Neural cell (in vitro differentiated cells): ENCODE data around the gene TESMIN. TPM values are rescaled to one million over a fixed set of nuclear protein-coding genes. Genes with fewer than 3 reads are reported as not detected.

ENCODE experiments used
- H2AFZ ChIP-seq: fragments of 200-600, 300-800 bp; sonication (generic), shearing (Covaris generic); 2 replicates; pipeline ENCODE4 v1.6.0; 2014; ENCODE audit warnings: low read depth, mild to moderate bottlenecking, antibody characterized with exemption, low read length, moderate library complexity
- H3F3A ChIP-seq: fragments of 200-600 bp; shearing (Covaris generic); 2 replicates; pipeline ENCODE4 v1.6.1; 2016; ENCODE audit warnings: mild to moderate bottlenecking, moderate library complexity, mixed read lengths, antibody characterized with exemption, low read length; ENCODE audit not compliant: insufficient read depth, poor library complexity, severe bottlenecking
- H3K27ac ChIP-seq: fragments of 200-600, 300-800 bp; sonication (generic), shearing (Covaris generic); 2 replicates; pipeline ENCODE4 v1.5.1; 2014; ENCODE audit warnings: mild to moderate bottlenecking, low read length, moderate library complexity
- H3K27me3 ChIP-seq: fragments of 300-800, 200-600 bp; sonication (generic), shearing (Covaris generic); 2 replicates; pipeline ENCODE4 v1.6.0; 2014; ENCODE audit warnings: mild to moderate bottlenecking, low read depth, low read length, moderate library complexity; ENCODE audit not compliant: insufficient read depth
- H3K36me3 ChIP-seq: fragments of 300-800, 200-600 bp; sonication (generic), shearing (Covaris generic); 2 replicates; pipeline ENCODE4 v1.5.1; 2014; ENCODE audit warnings: mild to moderate bottlenecking, antibody characterized with exemption, low read length, moderate library complexity; ENCODE audit not compliant: insufficient read depth
- H3K4me2 ChIP-seq: fragments of 300-800, 200-600 bp; sonication (generic), shearing (Covaris generic); 2 replicates; pipeline ENCODE4 v1.6.0; 2014; ENCODE audit warnings: mild to moderate bottlenecking, low read length
- H3K4me3 ChIP-seq: fragments of 300-800, 200-600 bp; sonication (generic), shearing (Covaris generic); 2 replicates; pipeline ENCODE4 v1.5.1; 2014; ENCODE audit warnings: mild to moderate bottlenecking, low read length, moderate library complexity
- H3K79me2 ChIP-seq: fragments of 200-600 bp; shearing (Covaris generic); replicated peaks from 2 replicates; pipeline ENCODE4 v1.6.0; 2014; ENCODE audit warnings: mild to moderate bottlenecking, low read length, moderate library complexity; ENCODE audit not compliant: insufficient read depth
- H3K9ac ChIP-seq: fragments of 300-800, 200-600 bp; sonication (generic), shearing (Covaris generic); 2 replicates; pipeline ENCODE4 v1.6.1; 2016; ENCODE audit warnings: mild to moderate bottlenecking, low read length, mixed read lengths
- H3K9me2 ChIP-seq: fragments of 200-600 bp; shearing (Covaris generic); 2 replicates; pipeline ENCODE4 v1.6.1; 2016; ENCODE audit warnings: mild to moderate bottlenecking, low read length, mixed read lengths; ENCODE audit not compliant: insufficient read depth
- H3K9me3 ChIP-seq: fragments of 200-600, 300-800 bp; sonication (generic), shearing (Covaris generic); 2 replicates; pipeline ENCODE4 v1.6.1; 2016; ENCODE audit warnings: mild to moderate bottlenecking, mixed run types, low read length, moderate library complexity, mixed read lengths
- H4K20me1 ChIP-seq: fragments of 200-600 bp; shearing (Covaris generic); 2 replicates; pipeline ENCODE4 v1.6.1; 2016; ENCODE audit warnings: mild to moderate bottlenecking, mixed run types; ENCODE audit not compliant: insufficient read depth
- CTCF ChIP-seq: fragments of 450-650 bp; IDR thresholded peaks from 2 replicates; pipeline ENCODE4 v1.5.1; 2014; ENCODE audit warnings: antibody characterized with exemption, mild to moderate bottlenecking, moderate library complexity; ENCODE audit not compliant: poor library complexity, severe bottlenecking
- EP300 ChIP-seq: fragments of 450-650 bp; conservative IDR thresholded peaks from 2 replicates; pipeline ENCODE4 v1.6.1; 2014; ENCODE audit warnings: antibody characterized with exemption, mild to moderate bottlenecking, moderate library complexity; ENCODE audit not compliant: poor library complexity, severe bottlenecking
- EZH2 ChIP-seq: fragments of 200-600, 300-800 bp; shearing (Covaris generic), sonication (generic); IDR thresholded peaks from 2 replicates; pipeline ENCODE4 v1.6.1; 2014; ENCODE audit warnings: antibody characterized with exemption, low read length, borderline replicate concordance, mild to moderate bottlenecking; ENCODE audit not compliant: insufficient read depth, poor library complexity, severe bottlenecking
- MXI1 ChIP-seq: fragments of 450-650 bp; conservative IDR thresholded peaks from 2 replicates; pipeline ENCODE4 v1.6.1; 2014; ENCODE audit warnings: antibody characterized with exemption, mild to moderate bottlenecking; ENCODE audit not compliant: poor library complexity, severe bottlenecking
- POLR2AphosphoS5 ChIP-seq: IDR thresholded peaks from 2 replicates; pipeline ENCODE4 v1.6.1; 2012
- RAD21 ChIP-seq: fragments of 450-650 bp; conservative IDR thresholded peaks from 2 replicates; pipeline ENCODE4 v1.6.1; 2014; ENCODE audit warnings: antibody characterized with exemption, mild to moderate bottlenecking, moderate library complexity
- SMC3 ChIP-seq: fragments of 450-650 bp; conservative IDR thresholded peaks from 2 replicates; pipeline ENCODE4 v1.6.1; 2014; ENCODE audit warnings: antibody characterized with exemption, mild to moderate bottlenecking, moderate library complexity; ENCODE audit not compliant: poor library complexity
- TAF1 ChIP-seq: IDR thresholded peaks from 2 replicates; pipeline ENCODE4 v1.6.1; 2012; ENCODE audit warnings: low read depth
- polyA plus RNA-seq: library from polyadenylated mRNA; depleted of rRNA; stranded (reverse); fragments of >200 nt; gene quantifications from 2 replicates; pipeline ENCODE4 v1.2.3, GENCODE V29; 2014
- TF ChIP-seq, protein P1 (sequence below): IDR thresholded peaks from 2 replicates; pipeline ENCODE4 v1.6.1; 2012; ENCODE audit warnings: borderline replicate concordance

TESMIN gene
- polyA plus RNA-seq, 1 donor from 2014 or later, result not detected

DNA sequence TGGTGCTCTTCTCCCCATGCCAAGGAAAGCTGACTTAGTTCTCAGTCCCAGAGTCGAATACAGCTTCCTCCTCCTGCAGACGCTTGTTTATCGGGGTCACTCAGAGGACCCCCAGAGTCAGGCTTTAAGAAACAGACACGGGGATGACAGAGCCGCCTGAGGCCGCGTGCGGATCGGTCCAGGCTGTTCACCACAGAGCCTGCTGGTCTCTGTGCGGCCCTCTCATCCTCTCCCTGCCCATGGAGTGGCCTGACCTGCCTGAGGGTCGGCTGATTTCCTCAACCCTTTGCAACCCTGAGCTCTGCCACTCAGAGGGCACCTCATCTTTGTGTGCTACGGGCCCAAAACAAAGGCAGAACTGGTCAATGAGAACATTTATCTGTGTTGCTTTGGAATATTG is 64.8 kb downstream of the TESMIN start:
- Histone ChIP-seq H3K9me3 (no peaks in the 10 kb centered on the region), H3F3A (no peaks in the 10 kb centered on the region), H3K4me2 (no peak overlapping the region), H2AFZ (no peak overlapping the region), H4K20me1 (no peaks in the 10 kb centered on the region), H3K9ac (no peak overlapping the region), H3K79me2 (no peaks in the 10 kb centered on the region), H3K9me2 (no peaks in the 10 kb centered on the region), H3K27me3 (peaks cover 55% of the 10 kb centered on the region), H3K27ac (no peak overlapping the region), H3K4me3 (no peak overlapping the region), H3K36me3 (no peaks in the 10 kb centered on the region)
- TF ChIP-seq POLR2AphosphoS5 (no peak), MXI1 (no peak)

- H3K4me2 ChIP-seq, result no peak overlapping the region
- H3K27me3 ChIP-seq, result peaks cover 52% of the 10 kb centered on the region
- H2AFZ ChIP-seq, result no peak overlapping the region
- no peaks in the 10 kb centered on the region for H3K9me3 ChIP-seq
- no peak overlapping the region for H3K27ac ChIP-seq
- H3K4me3 ChIP-seq, result no peak overlapping the region
- H3F3A ChIP-seq, result no peaks in the 10 kb centered on the region
- no peaks in the 10 kb centered on the region for H3K9me2 ChIP-seq
- H3K9ac ChIP-seq, result no peak overlapping the region
- TF ChIP-seq MXI1, result no peak
- TF ChIP-seq POLR2AphosphoS5, result no peak
- no peak for TF ChIP-seq TAF1
- TF ChIP-seq EZH2, result no peak
- H4K20me1 ChIP-seq, result no peaks in the 10 kb centered on the region
- H3K79me2 ChIP-seq, result no peaks in the 10 kb centered on the region
- no peaks in the 10 kb centered on the region for H3K36me3 ChIP-seq
Observed at GRCh38 chr11:68685656-68686380, 65.5 kb downstream of the TESMIN start.

- Histone ChIP-seq H3K4me2 (no peak within 1 kb of the TSS), H4K20me1 (no peaks in the 10 kb centered on the region), H3K9ac (peak within 1 kb of the TSS; percentile 9), H3K27me3 (peaks cover 52% of the 10 kb centered on the region), H3K9me3 (no peaks in the 10 kb centered on the region), H3K79me2 (no peaks in the 10 kb centered on the region), H3F3A (no peaks in the 10 kb centered on the region), H3K4me3 (peak within 1 kb of the TSS; percentile 59), H2AFZ (no peak within 1 kb of the TSS), H3K9me2 (no peaks in the 10 kb centered on the region), H3K27ac (no peak within 1 kb of the TSS), H3K36me3 (no peaks in the 10 kb centered on the region)
- TF ChIP-seq CTCF (no peak), SMC3 (no peak), RAD21 (no peak), TAF1 (no peak), EZH2 (peak; percentile 55), POLR2AphosphoS5 (no peak), MXI1 (peak; percentile 36), EP300 (no peak)
- TF ChIP-seq, protein P1, sequence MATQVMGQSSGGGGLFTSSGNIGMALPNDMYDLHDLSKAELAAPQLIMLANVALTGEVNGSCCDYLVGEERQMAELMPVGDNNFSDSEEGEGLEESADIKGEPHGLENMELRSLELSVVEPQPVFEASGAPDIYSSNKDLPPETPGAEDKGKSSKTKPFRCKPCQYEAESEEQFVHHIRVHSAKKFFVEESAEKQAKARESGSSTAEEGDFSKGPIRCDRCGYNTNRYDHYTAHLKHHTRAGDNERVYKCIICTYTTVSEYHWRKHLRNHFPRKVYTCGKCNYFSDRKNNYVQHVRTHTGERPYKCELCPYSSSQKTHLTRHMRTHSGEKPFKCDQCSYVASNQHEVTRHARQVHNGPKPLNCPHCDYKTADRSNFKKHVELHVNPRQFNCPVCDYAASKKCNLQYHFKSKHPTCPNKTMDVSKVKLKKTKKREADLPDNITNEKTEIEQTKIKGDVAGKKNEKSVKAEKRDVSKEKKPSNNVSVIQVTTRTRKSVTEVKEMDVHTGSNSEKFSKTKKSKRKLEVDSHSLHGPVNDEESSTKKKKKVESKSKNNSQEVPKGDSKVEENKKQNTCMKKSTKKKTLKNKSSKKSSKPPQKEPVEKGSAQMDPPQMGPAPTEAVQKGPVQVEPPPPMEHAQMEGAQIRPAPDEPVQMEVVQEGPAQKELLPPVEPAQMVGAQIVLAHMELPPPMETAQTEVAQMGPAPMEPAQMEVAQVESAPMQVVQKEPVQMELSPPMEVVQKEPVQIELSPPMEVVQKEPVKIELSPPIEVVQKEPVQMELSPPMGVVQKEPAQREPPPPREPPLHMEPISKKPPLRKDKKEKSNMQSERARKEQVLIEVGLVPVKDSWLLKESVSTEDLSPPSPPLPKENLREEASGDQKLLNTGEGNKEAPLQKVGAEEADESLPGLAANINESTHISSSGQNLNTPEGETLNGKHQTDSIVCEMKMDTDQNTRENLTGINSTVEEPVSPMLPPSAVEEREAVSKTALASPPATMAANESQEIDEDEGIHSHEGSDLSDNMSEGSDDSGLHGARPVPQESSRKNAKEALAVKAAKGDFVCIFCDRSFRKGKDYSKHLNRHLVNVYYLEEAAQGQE, result no peak
Observed at GRCh38 chr11:68684385-68685356, 66.6 kb downstream of the TESMIN start, which contains the start of gene GAL. Gene GAL (plus strand): TSS chr11:68684544. CDS start chr11:68684924, 380 bp downstream.
